GM23248 (cell line): ENCODE data around the gene ANXA7. TPM values are rescaled to one million over a fixed set of nuclear protein-coding genes. Genes with fewer than 3 reads are reported as not detected.
"Not testable (repeated sequence)": the region's sequence is repeated elsewhere in the genome, so short reads cannot be mapped to it uniquely, and the experiment has no call there.

Source experiments
- DNase-seq: peaks from one replicate; pipeline ENCODE4 v3.0.0-alpha.2; 2015
- H2AFZ ChIP-seq: fragments of 200-600 bp; sonication (generic); 2 replicates; pipeline ENCODE4 v1.6.1; 2016; ENCODE audit warnings: antibody characterized with exemption
- H3F3A ChIP-seq: fragments of 200-600 bp; sonication (generic); 2 replicates; pipeline ENCODE4 v1.6.1; 2016; ENCODE audit warnings: mild to moderate bottlenecking, antibody characterized with exemption, mixed run types; ENCODE audit not compliant: insufficient read depth
- H3K27ac ChIP-seq: fragments of 200-600 bp; sonication (generic); 2 replicates; pipeline ENCODE4 v1.5.1; 2016; ENCODE audit warnings: mild to moderate bottlenecking
- H3K27me3 ChIP-seq: fragments of 200-600 bp; sonication (generic); replicated peaks from 2 replicates; pipeline ENCODE4 v1.6.1; 2016; ENCODE audit warnings: mild to moderate bottlenecking; ENCODE audit not compliant: insufficient read depth
- H3K36me3 ChIP-seq: fragments of 200-600 bp; sonication (generic); 2 replicates; pipeline ENCODE4 v1.6.1; 2016; ENCODE audit warnings: low read depth, mild to moderate bottlenecking
- H3K4me1 ChIP-seq: fragments of 200-600 bp; sonication (generic); 2 replicates; pipeline ENCODE4 v1.6.1; 2016; ENCODE audit warnings: mild to moderate bottlenecking; ENCODE audit not compliant: insufficient read depth
- H3K4me2 ChIP-seq: fragments of 200-600 bp; sonication (generic); one replicate; pipeline ENCODE4 v1.6.1; 2016; ENCODE audit warnings: mild to moderate bottlenecking; ENCODE audit not compliant: unreplicated experiment
- H3K4me3 ChIP-seq: fragments of 200-600 bp; sonication (generic); 2 replicates; pipeline ENCODE4 v1.5.1; 2016; ENCODE audit warnings: mild to moderate bottlenecking
- H3K79me2 ChIP-seq: fragments of 200-600 bp; sonication (generic); 2 replicates; pipeline ENCODE4 v1.6.1; 2016; ENCODE audit warnings: mild to moderate bottlenecking; ENCODE audit not compliant: insufficient read depth
- H3K9ac ChIP-seq: fragments of 200-600 bp; sonication (generic); 2 replicates; pipeline ENCODE4 v1.6.1; 2016; ENCODE audit warnings: mild to moderate bottlenecking
- H3K9me2 ChIP-seq: fragments of 200-600 bp; sonication (generic); 2 replicates; pipeline ENCODE4 v1.6.1; 2016; ENCODE audit warnings: mixed run types, mild to moderate bottlenecking, moderate library complexity; ENCODE audit not compliant: insufficient read depth
- H3K9me3 ChIP-seq: fragments of 200-600 bp; sonication (generic); one replicate; pipeline ENCODE4 v1.6.1; 2017; ENCODE audit warnings: low read depth
- H4K20me1 ChIP-seq: fragments of 200-600 bp; sonication (generic); 2 replicates; pipeline ENCODE4 v1.6.0; 2016; ENCODE audit not compliant: insufficient read depth
- EZH2 ChIP-seq: fragments of 200-600 bp; sonication (generic); IDR thresholded peaks from 2 replicates; pipeline ENCODE4 v1.6.1; 2018; ENCODE audit warnings: antibody characterized with exemption, mild to moderate bottlenecking; ENCODE audit not compliant: insufficient read depth, poor library complexity, severe bottlenecking
- EZH2phosphoT487 ChIP-seq: fragments of 200-600 bp; sonication (generic); IDR thresholded peaks from 2 replicates; pipeline ENCODE4 v1.6.1; 2018; ENCODE audit warnings: antibody characterized with exemption, moderate library complexity, mild to moderate bottlenecking, low read depth; ENCODE audit not compliant: insufficient read depth
- WGBS, 2 experiments: methylation state at CpG; one replicate each; pipeline ENCODE4 v1.1.6; 2015 to 2017; ENCODE audit warnings: low lambda C conversion rate in 2 of 2, low coverage in 1 of 2; ENCODE audit errors: missing lambda C conversion rate in 2 of 2; 5-methylcytosine and 5-hydroxymethylcytosine counted together
- in situ Hi-C: fragments of 300-500 bp; cut with MboI; formaldehyde crosslinking; loops from 2 replicates; pipeline ENCODE4 v1.15.0; 2020
- polyA plus RNA-seq: library from polyadenylated mRNA; unstranded; fragments of >200 nt; fragmentation: Nextera tagmentation; extraction: Ambion mirVana; gene quantifications from 2 replicates; pipeline ENCODE4 v1.2.1, GENCODE V29; 2016
- total RNA-seq: library from RNA; depleted of rRNA; stranded (reverse); fragments of >200 nt; shearing (Covaris generic); gene quantifications from 2 replicates; pipeline ENCODE4 v1.2.3, GENCODE V29; 2014

ANXA7 gene
- total and polyA plus RNA-seq, 2 experiments from 2014 or later: 152 to 167 TPM

- 0 out of 2 replicates have a peak, but pooled peaks cover 2% of the 10 kb centered on the region for H3K36me3 ChIP-seq
- no peaks in the 10 kb centered on the region for H3K27me3 ChIP-seq
- H3K27ac ChIP-seq: no peak overlapping the region
- H3F3A ChIP-seq: no peaks in the 10 kb centered on the region
- WGBS, 2 experiments: 96 to 97% methylated on average over 3 of the region's 3 CpGs
- no peaks in the 10 kb centered on the region for H3K9me2 ChIP-seq
- H3K4me3 ChIP-seq: no peak overlapping the region
- H3K9me3 ChIP-seq: no peaks in the 10 kb centered on the region
- H3K4me1 ChIP-seq: peaks cover 10% of the 10 kb centered on the region
- H2AFZ ChIP-seq: no peak overlapping the region
- in situ Hi-C loops: no loop called here
- no peak for DNase-seq
- no peak overlapping the region for H3K4me2 ChIP-seq
- peaks cover 22% of the 10 kb centered on the region for H4K20me1 ChIP-seq
- peaks cover 100% of the 10 kb centered on the region for H3K79me2 ChIP-seq
- no peak for TF ChIP-seq EZH2
- no peak for TF ChIP-seq EZH2phosphoT487
- H3K9ac ChIP-seq: no peak overlapping the region
These were observed 8.3 kb downstream of the ANXA7 start for GRCh38 chr10:73405556-73405955.

- WGBS, 2 experiments: 95 to 98% methylated on average over 9 of the region's 9 CpGs
- no peaks in the 10 kb centered on the region for H3K9me3 ChIP-seq
- peaks cover 100% of the 10 kb centered on the region for H3K79me2 ChIP-seq
- no peak overlapping the region for H2AFZ ChIP-seq
- no peak overlapping the region for H3K4me2 ChIP-seq
- no peak overlapping the region for H3K4me3 ChIP-seq
- no peak overlapping the region for H3K27ac ChIP-seq
- H3K9me2 ChIP-seq: no peaks in the 10 kb centered on the region
- H3K9ac ChIP-seq: no peak overlapping the region
- H3K4me1 ChIP-seq: peaks cover 10% of the 10 kb centered on the region
- in situ Hi-C loops: no loop called here
- H4K20me1 ChIP-seq: peaks cover 22% of the 10 kb centered on the region
- DNase-seq: no peak
- TF ChIP-seq EZH2phosphoT487: no peak
- TF ChIP-seq EZH2: no peak
- H3F3A ChIP-seq: no peaks in the 10 kb centered on the region
- 0 out of 2 replicates have a peak, but pooled peaks cover 4% of the 10 kb centered on the region for H3K36me3 ChIP-seq
- no peaks in the 10 kb centered on the region for H3K27me3 ChIP-seq
These were observed 9.2 kb downstream of the ANXA7 start for GRCh38 chr10:73404690-73405089.

- Histone ChIP-seq H4K20me1 (peaks cover 9% of the 10 kb centered on the region; the same call in 1 of the 2 replicates), H3K27ac (no peak overlapping the region), H3K4me1 (no peaks in the 10 kb centered on the region), H3F3A (no peaks in the 10 kb centered on the region), H3K9me3 (no peaks in the 10 kb centered on the region), H3K36me3 (peaks cover 16% of the 10 kb centered on the region), H3K4me2 (no peak overlapping the region), H3K4me3 (no peak overlapping the region), H3K79me2 (peaks cover 98% of the 10 kb centered on the region), H2AFZ (no peak overlapping the region), H3K9ac (no peak overlapping the region), H3K27me3 (no peaks in the 10 kb centered on the region), H3K9me2 (no peaks in the 10 kb centered on the region)
- in situ Hi-C loops: no loop called here
- TF ChIP-seq EZH2phosphoT487 (no peak), EZH2 (no peak)
- no peak for DNase-seq
- 92 to 94% methylated on average over 6 of the region's 6 CpGs for WGBS, 2 experiments
These were observed 12.2 kb downstream of the ANXA7 start for GRCh38 chr10:73401636-73402035.

DNA sequence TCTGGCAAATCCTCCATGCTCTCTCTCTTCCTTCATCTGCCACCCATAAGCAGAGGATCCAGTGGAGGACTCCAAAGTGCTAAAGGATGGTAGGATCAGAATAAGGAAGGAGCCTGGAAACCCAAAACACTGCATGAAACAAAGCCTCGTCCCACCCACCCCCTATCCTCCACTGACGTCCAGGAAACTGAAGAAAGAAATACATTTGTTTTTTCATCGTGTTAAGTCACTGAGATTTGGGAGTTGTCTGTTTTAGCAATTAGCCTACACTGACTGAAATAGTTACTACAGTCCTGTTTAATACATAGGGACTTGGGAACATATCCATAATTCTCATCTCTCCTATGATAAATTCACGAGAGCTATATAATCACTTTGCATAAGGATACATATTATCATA lies 14.8 kb downstream of the ANXA7 start:
- H3K27me3 ChIP-seq: no peaks in the 10 kb centered on the region
- H2AFZ ChIP-seq: no peak overlapping the region
- no peak overlapping the region for H3K9ac ChIP-seq
- H3K9me2 ChIP-seq: no peaks in the 10 kb centered on the region
- peaks cover 9% of the 10 kb centered on the region; the same call in 1 of the 2 replicates for H4K20me1 ChIP-seq
- no peak overlapping the region for H3K27ac ChIP-seq
- no peaks in the 10 kb centered on the region for H3F3A ChIP-seq
- no peak for TF ChIP-seq EZH2phosphoT487
- no peak for TF ChIP-seq EZH2
- H3K36me3 ChIP-seq: peaks cover 35% of the 10 kb centered on the region
- DNase-seq: no peak
- in situ Hi-C loops: no loop called here
- H3K79me2 ChIP-seq: peaks cover 96% of the 10 kb centered on the region
- 80 to 81% methylated on average over 4 of the region's 4 CpGs for WGBS, 2 experiments
- no peaks in the 10 kb centered on the region for H3K9me3 ChIP-seq
- no peaks in the 10 kb centered on the region for H3K4me1 ChIP-seq
- no peak overlapping the region for H3K4me2 ChIP-seq
- no peak overlapping the region for H3K4me3 ChIP-seq

GRCh38 chr10:73398024-73398423 lies 15.8 kb downstream of the ANXA7 start:
- no peak for DNase-seq
- no peaks in the 10 kb centered on the region; the same call in 1 of the 2 replicates for H4K20me1 ChIP-seq
- no peaks in the 10 kb centered on the region for H3K27me3 ChIP-seq
- H3K27ac ChIP-seq: no peak overlapping the region
- no peak overlapping the region for H2AFZ ChIP-seq
- TF ChIP-seq EZH2phosphoT487: no peak
- no peak for TF ChIP-seq EZH2
- no peak overlapping the region for H3K4me2 ChIP-seq
- no peaks in the 10 kb centered on the region for H3K9me2 ChIP-seq
- peaks cover 39% of the 10 kb centered on the region for H3K36me3 ChIP-seq
- no peaks in the 10 kb centered on the region for H3K9me3 ChIP-seq
- H3F3A ChIP-seq: no peaks in the 10 kb centered on the region
- 95 to 98% methylated on average over 6 of the region's 6 CpGs for WGBS, 2 experiments
- no peak overlapping the region for H3K9ac ChIP-seq
- H3K4me1 ChIP-seq: no peaks in the 10 kb centered on the region
- H3K79me2 ChIP-seq: peaks cover 93% of the 10 kb centered on the region
- in situ Hi-C loops: no loop called here
- H3K4me3 ChIP-seq: no peak overlapping the region

DNA sequence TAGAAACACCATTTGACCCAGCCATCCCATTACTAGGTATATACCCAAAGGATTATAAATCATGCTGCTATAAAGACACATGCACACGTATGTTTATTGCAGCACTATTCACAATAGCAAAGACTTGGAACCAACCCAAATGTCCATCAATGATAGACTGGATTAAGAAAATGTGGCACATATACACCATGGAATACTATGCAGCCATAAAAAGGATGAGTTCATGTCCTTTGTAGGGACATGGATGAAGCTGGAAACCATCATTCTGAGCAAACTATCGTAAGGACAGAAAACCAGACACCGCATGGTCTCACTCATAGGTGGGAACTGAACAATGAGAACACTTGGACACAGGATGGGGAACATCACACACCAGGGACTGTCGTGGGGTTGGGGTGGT lies 19.5 kb downstream of the ANXA7 start:
- in situ Hi-C loops, H3K27me3 ChIP-seq, H3K9ac ChIP-seq, H3F3A ChIP-seq, DNase-seq, H2AFZ ChIP-seq, H3K9me3 ChIP-seq, H3K4me1 ChIP-seq, H3K4me2 ChIP-seq, H3K4me3 ChIP-seq, H3K9me2 ChIP-seq, H3K27ac ChIP-seq, H4K20me1 ChIP-seq: not testable (repeated sequence)
- H3K79me2 ChIP-seq: peaks cover 88% of the 10 kb centered on the region
- 98 to 100% methylated on average over 3 of the region's 4 CpGs for WGBS, 2 experiments
- peaks cover 42% of the 10 kb centered on the region for H3K36me3 ChIP-seq
